GM13976 (cell line): ENCODE results near the gene PRRT4.

ENCODE experiments used
- DNase-seq: peaks from one replicate; pipeline ENCODE4 v3.0.0; 2012; ENCODE audit warnings: low spot score
- in situ Hi-C: fragments of 300-500 bp; cut with MboI; formaldehyde crosslinking; loops from one replicate; pipeline ENCODE4 v1.12.0; 2022; ENCODE audit warnings: low sequenced_read_pairs, mixed read lengths, inconsistent platforms; ENCODE audit not compliant: unreplicated experiment
- TF ChIP-seq, protein P1 (sequence below): IDR thresholded peaks from 2 replicates; pipeline ENCODE4 v1.5.1; 2012; ENCODE audit warnings: borderline replicate concordance, mild to moderate bottlenecking; ENCODE audit not compliant: insufficient read depth; ENCODE audit errors: extremely low read depth, missing control alignments, control extremely low read depth

PRRT4 gene

DNA sequence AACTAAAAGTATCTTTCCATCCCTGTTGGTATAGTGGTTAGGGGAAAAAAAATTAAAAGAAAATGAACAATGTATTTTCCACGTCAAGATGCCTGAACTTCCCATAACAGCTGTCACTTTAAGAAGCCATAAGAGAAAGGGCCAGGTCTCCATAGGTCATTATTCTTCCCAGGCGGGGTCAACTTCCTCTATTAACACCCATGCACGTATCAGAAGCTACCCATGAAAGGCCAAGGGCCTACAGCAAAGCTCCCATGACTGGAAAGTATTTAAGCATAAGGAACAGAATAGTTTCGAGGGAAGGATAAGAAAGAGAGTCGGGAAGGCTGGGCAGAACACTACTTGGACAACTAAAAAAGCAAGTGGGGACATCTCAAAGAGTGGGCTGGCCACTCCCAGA, 57.8 kb downstream of the PRRT4 start:
- in situ Hi-C loops = no loop called here
- no peak for DNase-seq
- TF ChIP-seq, protein P1, sequence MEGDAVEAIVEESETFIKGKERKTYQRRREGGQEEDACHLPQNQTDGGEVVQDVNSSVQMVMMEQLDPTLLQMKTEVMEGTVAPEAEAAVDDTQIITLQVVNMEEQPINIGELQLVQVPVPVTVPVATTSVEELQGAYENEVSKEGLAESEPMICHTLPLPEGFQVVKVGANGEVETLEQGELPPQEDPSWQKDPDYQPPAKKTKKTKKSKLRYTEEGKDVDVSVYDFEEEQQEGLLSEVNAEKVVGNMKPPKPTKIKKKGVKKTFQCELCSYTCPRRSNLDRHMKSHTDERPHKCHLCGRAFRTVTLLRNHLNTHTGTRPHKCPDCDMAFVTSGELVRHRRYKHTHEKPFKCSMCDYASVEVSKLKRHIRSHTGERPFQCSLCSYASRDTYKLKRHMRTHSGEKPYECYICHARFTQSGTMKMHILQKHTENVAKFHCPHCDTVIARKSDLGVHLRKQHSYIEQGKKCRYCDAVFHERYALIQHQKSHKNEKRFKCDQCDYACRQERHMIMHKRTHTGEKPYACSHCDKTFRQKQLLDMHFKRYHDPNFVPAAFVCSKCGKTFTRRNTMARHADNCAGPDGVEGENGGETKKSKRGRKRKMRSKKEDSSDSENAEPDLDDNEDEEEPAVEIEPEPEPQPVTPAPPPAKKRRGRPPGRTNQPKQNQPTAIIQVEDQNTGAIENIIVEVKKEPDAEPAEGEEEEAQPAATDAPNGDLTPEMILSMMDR = no peak

DNA sequence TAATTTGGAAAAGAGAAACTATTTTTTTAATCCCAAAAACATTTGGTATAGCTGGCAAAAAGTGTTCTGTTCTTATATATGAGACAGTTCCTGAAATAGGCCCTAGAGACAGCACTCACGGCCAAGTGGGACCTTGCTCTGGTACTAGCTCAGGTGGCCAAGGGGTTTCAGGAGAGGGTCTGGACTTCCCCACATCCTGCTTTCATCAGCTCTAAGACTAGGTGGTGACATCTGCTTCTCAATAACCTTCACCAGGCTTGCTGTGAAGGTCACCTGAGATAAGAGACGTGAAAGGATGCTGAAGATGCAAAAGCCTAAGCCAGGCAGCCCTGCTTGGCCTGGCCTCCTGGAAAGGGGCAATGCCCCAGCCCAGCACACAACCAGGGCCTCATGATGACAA, 58.4 kb downstream of the PRRT4 start:
- no peak for DNase-seq
- TF ChIP-seq, protein P1 = no peak
- in situ Hi-C loops = no loop called here

DNA sequence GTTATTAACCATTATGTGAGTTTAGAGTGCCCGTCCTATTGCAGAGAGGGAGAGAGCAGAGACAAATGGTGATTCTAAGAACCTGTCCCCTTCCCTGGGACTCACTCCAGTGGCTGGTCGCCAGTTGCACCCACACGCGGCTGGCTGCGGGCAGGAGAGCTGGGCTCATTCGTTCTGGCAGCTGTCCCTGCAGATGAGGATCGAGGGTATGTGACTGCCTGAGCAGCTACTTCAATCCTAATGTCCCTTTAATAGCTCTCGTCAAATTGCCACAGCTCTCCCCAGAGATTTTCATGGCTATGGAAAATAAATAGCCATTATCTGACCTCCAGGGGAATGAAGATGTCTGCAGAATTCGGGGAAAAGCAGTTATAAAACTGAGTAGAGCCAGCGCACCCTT, 59.4 kb downstream of the PRRT4 start:
- in situ Hi-C loops = no loop called here
- no peak for DNase-seq
- TF ChIP-seq, protein P1 = no peak
